IMR-90 (cell line): ENCODE measurements around the gene DUS1L. TPM values are rescaled to one million over a fixed set of nuclear protein-coding genes. Genes with fewer than 3 reads are reported as not detected.

Source experiments
- ATAC-seq: fragments of 200-7000 bp; cut with Tn5 transposase; 2 replicates; pipeline ENCODE4 v1.9.1; 2020; ENCODE audit warnings: low read depth, mild to moderate bottlenecking, moderate library complexity
- BruUV-seq: library from RNA; stranded (reverse); fragments of 400-500 nt; replicated peaks from 2 replicates; lab custom pipeline; 2021; lab: Mats Ljungman, UMichigan
- CTCF ChIA-PET: fragments of 300-600 bp; formaldehyde crosslinking; extraction: SDS; loops from one replicate; lab custom pipeline; 2021; ENCODE audit warnings: antibody characterized with exemption; lab: Yijun Ruan, JAX
- POLR2A ChIA-PET: fragments of 300-600 bp; sonication (Branson Sonifier 250); formaldehyde crosslinking; loops from one replicate; lab custom pipeline; 2022; ENCODE audit warnings: antibody characterized with exemption; ENCODE audit not compliant: unreplicated experiment; lab: Charles Lee
- DNase-seq: peaks from one replicate; pipeline ENCODE4 v3.0.0; 2013
- H2AFZ ChIP-seq: replicated peaks from 2 replicates; pipeline ENCODE3; 2013; ENCODE audit warnings: low read length, mild to moderate bottlenecking; ENCODE audit not compliant: poor library complexity
- H2AK5ac ChIP-seq: 2 replicates; pipeline ENCODE4 v1.6.1; 2013; ENCODE audit warnings: low read depth, low read length, inconsistent platforms
- H2AK9ac ChIP-seq: replicated peaks from 2 replicates; pipeline ENCODE3; 2013; ENCODE audit warnings: mild to moderate bottlenecking, low read depth, low read length, moderate library complexity; ENCODE audit not compliant: poor library complexity
- H2BK120ac ChIP-seq: 2 replicates; pipeline ENCODE4 v1.6.1; 2013; ENCODE audit warnings: low read depth, low read length, inconsistent platforms
- H2BK15ac ChIP-seq: 3 replicates; pipeline ENCODE4 v1.6.1; 2013; ENCODE audit warnings: low read depth, low read length, inconsistent platforms
- H2BK20ac ChIP-seq: 2 replicates; pipeline ENCODE4 v1.6.1; 2013; ENCODE audit warnings: low read depth, mild to moderate bottlenecking, inconsistent platforms, low read length, moderate library complexity
- H2BK5ac ChIP-seq: 2 replicates; pipeline ENCODE4 v1.6.1; 2013; ENCODE audit warnings: mild to moderate bottlenecking, low read depth, low read length, inconsistent platforms; ENCODE audit not compliant: poor library complexity, severe bottlenecking
- H3K14ac ChIP-seq: replicated peaks from 2 replicates; pipeline ENCODE4 v1.6.1; 2013; ENCODE audit warnings: low read depth, low read length, inconsistent platforms
- H3K18ac ChIP-seq: 2 replicates; pipeline ENCODE4 v1.6.1; 2013; ENCODE audit warnings: low read depth, low read length, control low read depth
- H3K23ac ChIP-seq: 2 replicates; pipeline ENCODE4 v1.6.1; 2013; ENCODE audit warnings: low read depth, low read length, inconsistent platforms
- H3K27ac ChIP-seq: 2 replicates; pipeline ENCODE4 v1.5.1; 2013; ENCODE audit warnings: mild to moderate bottlenecking, control low read depth, low read length; ENCODE audit not compliant: insufficient read depth
- H3K27me3 ChIP-seq: 2 replicates; pipeline ENCODE4 v1.6.1; 2013; ENCODE audit warnings: low read length; ENCODE audit not compliant: control insufficient read depth, insufficient read depth
- H3K36me3 ChIP-seq: 2 replicates; pipeline ENCODE4 v1.6.1; 2013; ENCODE audit warnings: low read length, mixed read lengths; ENCODE audit not compliant: control insufficient read depth, insufficient read depth
- H3K4ac ChIP-seq: 2 replicates; pipeline ENCODE4 v1.6.1; 2013; ENCODE audit warnings: low read depth, low read length, inconsistent platforms
- H3K4me1 ChIP-seq: 2 replicates; pipeline ENCODE4 v1.6.1; 2013; ENCODE audit warnings: low read length, mixed read lengths; ENCODE audit not compliant: control insufficient read depth, insufficient read depth
- H3K4me2 ChIP-seq: 2 replicates; pipeline ENCODE4 v1.6.1; 2013; ENCODE audit warnings: low read depth, mild to moderate bottlenecking, control low read depth, low read length, moderate library complexity
- H3K4me3 ChIP-seq: 2 replicates; pipeline ENCODE4 v1.5.1; 2013; ENCODE audit warnings: low read depth, mild to moderate bottlenecking, control low read depth, low read length, moderate library complexity; ENCODE audit not compliant: insufficient read depth
- H3K56ac ChIP-seq: 2 replicates; pipeline ENCODE4 v1.6.1; 2013; ENCODE audit warnings: low read length, inconsistent platforms; ENCODE audit not compliant: insufficient read depth; ENCODE audit errors: extremely low read depth
- H3K79me1 ChIP-seq, 2 experiments: 2 replicates each; pipeline ENCODE4 v1.6.1; 2013; ENCODE audit warnings: low read length in 2 of 2, inconsistent platforms in 1 of 2, low read depth in 1 of 2
- H3K9ac ChIP-seq: 2 replicates; pipeline ENCODE4 v1.6.1; 2013; ENCODE audit warnings: low read depth, low read length, control low read depth
- H3K9me1 ChIP-seq: 2 replicates; pipeline ENCODE4 v1.6.1; 2013; ENCODE audit warnings: low read length, inconsistent platforms; ENCODE audit not compliant: insufficient read depth
- H3K9me3 ChIP-seq: 2 replicates; pipeline ENCODE4 v1.6.1; 2013; ENCODE audit warnings: low read length; ENCODE audit not compliant: control insufficient read depth, insufficient read depth
- H4K20me1 ChIP-seq: 2 replicates; pipeline ENCODE4 v1.6.1; 2013; ENCODE audit warnings: low read length, inconsistent platforms; ENCODE audit not compliant: insufficient read depth
- H4K5ac ChIP-seq: 2 replicates; pipeline ENCODE4 v1.6.1; 2013; ENCODE audit warnings: mild to moderate bottlenecking, low read depth, low read length, control low read depth
- H4K8ac ChIP-seq, 2 experiments: 2 replicates each; pipeline ENCODE4 v1.6.1; 2013; ENCODE audit warnings: low read depth in 2 of 2, low read length in 2 of 2, control low read depth in 1 of 2, inconsistent platforms in 1 of 2
- H4K91ac ChIP-seq: 2 replicates; pipeline ENCODE4 v1.6.1; 2013; ENCODE audit warnings: low read depth, low read length, inconsistent platforms; ENCODE audit not compliant: insufficient read depth
- BHLHE40 ChIP-seq: fragments of 150-350 bp; IDR thresholded peaks from 2 replicates; pipeline ENCODE4 v1.6.1; 2016; ENCODE audit warnings: mild to moderate bottlenecking, low read depth, low read length
- CEBPB ChIP-seq: IDR thresholded peaks from 2 replicates; pipeline ENCODE4 v1.6.1; 2012; ENCODE audit warnings: low read depth, low read length, improper control_type of control experiment
- CHD1 ChIP-seq: IDR thresholded peaks from 2 replicates; pipeline ENCODE4 v1.6.1; 2012; ENCODE audit warnings: low read depth, low read length, improper control_type of control experiment
- CTCF ChIP-seq: conservative IDR thresholded peaks from 2 replicates; pipeline ENCODE4 v1.5.1; 2012; ENCODE audit warnings: mild to moderate bottlenecking, low read depth, low read length, improper control_type of control experiment
- ELK1 ChIP-seq: fragments of 150-350 bp; IDR thresholded peaks from 2 replicates; pipeline ENCODE4 v1.6.1; 2016; ENCODE audit warnings: low read depth, mild to moderate bottlenecking, low read length, moderate library complexity, borderline replicate concordance
- FOS ChIP-seq: fragments of 150-350 bp; IDR thresholded peaks from 2 replicates; pipeline ENCODE4 v1.6.1; 2016; ENCODE audit warnings: low read depth, low read length
- MAFK ChIP-seq: IDR thresholded peaks from 2 replicates; pipeline ENCODE4 v1.6.1; 2012; ENCODE audit warnings: low read depth, low read length, improper control_type of control experiment
- MAZ ChIP-seq: IDR thresholded peaks from 2 replicates; pipeline ENCODE4 v1.6.1; 2012; ENCODE audit warnings: low read depth, mild to moderate bottlenecking, low read length, improper control_type of control experiment, moderate library complexity, borderline replicate concordance
- MXI1 ChIP-seq: IDR thresholded peaks from 2 replicates; pipeline ENCODE4 v1.6.1; 2012; ENCODE audit warnings: low read depth, mild to moderate bottlenecking, low read length, moderate library complexity, borderline replicate concordance
- NFE2L2 ChIP-seq: fragments of 150-350 bp; IDR thresholded peaks from 2 replicates; pipeline ENCODE4 v1.6.1; 2016; ENCODE audit warnings: low read depth, mild to moderate bottlenecking, low read length
- POLR2A ChIP-seq: IDR thresholded peaks from 2 replicates; pipeline ENCODE4 v1.6.1; 2012; ENCODE audit warnings: mild to moderate bottlenecking, low read depth, low read length
- RAD21 ChIP-seq: IDR thresholded peaks from 2 replicates; pipeline ENCODE4 v1.6.1; 2012; ENCODE audit warnings: low read length, improper control_type of control experiment
- RCOR1 ChIP-seq: IDR thresholded peaks from 2 replicates; pipeline ENCODE4 v1.6.1; 2012; ENCODE audit warnings: mild to moderate bottlenecking, low read length, improper control_type of control experiment; ENCODE audit not compliant: insufficient replicate concordance
- RFX5 ChIP-seq: IDR thresholded peaks from 2 replicates; pipeline ENCODE4 v1.8.0; 2012; ENCODE audit warnings: low read depth, mild to moderate bottlenecking, low read length, moderate library complexity
- SMC3 ChIP-seq: fragments of 150-350 bp; IDR thresholded peaks from 2 replicates; pipeline ENCODE4 v1.6.1; 2016; ENCODE audit warnings: low read depth, mild to moderate bottlenecking, antibody characterized with exemption, low read length, moderate library complexity
- USF2 ChIP-seq: fragments of 150-350 bp; IDR thresholded peaks from 2 replicates; pipeline ENCODE4 v1.6.1; 2017; ENCODE audit warnings: mild to moderate bottlenecking, antibody characterized with exemption, low read length, low read depth
- WGBS, 2 experiments: methylation state at CpG; one replicate each; pipeline versions ENCODE4 v1.1.5 to v1.1.7; 2013; ENCODE audit warnings: missing lambda C conversion rate in 2 of 2; ENCODE audit not compliant: insufficient read length in 1 of 2; ENCODE audit errors: extremely low coverage in 2 of 2; 5-methylcytosine and 5-hydroxymethylcytosine counted together
- dilution Hi-C: fragments of 300-500 bp; cut with HindIII; formaldehyde crosslinking; loops from one replicate; pipeline ENCODE4 v1.14.3; 2018; ENCODE audit warnings: low sequenced_read_pairs; ENCODE audit not compliant: unreplicated experiment
- in situ Hi-C: fragments of 300-500 bp; cut with MboI; formaldehyde crosslinking; loops from 3 replicates; pipeline ENCODE4 v1.14.3; 2019; ENCODE audit warnings: low sequenced_read_pairs, inconsistent platforms, mixed read lengths
- intact Hi-C: fragments of 100-400 bp; cut with micrococcal nuclease; formaldehyde crosslinking; loops from 2 replicates; pipeline ENCODE4 v1.10.0; 2022
- polyA plus RNA-seq, 3 experiments: library from polyadenylated mRNA; depleted of rRNA; stranded (reverse); fragments of >200 nt; gene quantifications; 2 replicates each; pipeline ENCODE4 v1.2.3, GENCODE V29; 2012; ENCODE audit warnings: low replicate concordance in 1 of 3
- total RNA-seq: library from RNA; depleted of rRNA; stranded (reverse); fragments of >200 nt; gene quantifications from 2 replicates; pipeline ENCODE4 v1.2.3, GENCODE V29; 2012

The DUS1L gene
- total and polyA plus RNA-seq, 2 of the 4 experiments (the other 2 are of a cell fraction): 29.0 to 76.9 TPM

- Histone ChIP-seq H2AK5ac (no peak overlapping the region), H3K9ac (no peak overlapping the region), H4K20me1 (peaks cover 3% of the 10 kb centered on the region), H3K4me3 (no peak overlapping the region), H4K91ac (no peak overlapping the region), H3K4me2 (no peak overlapping the region), H3K4ac (no peak overlapping the region), H3K27me3 (no peaks in the 10 kb centered on the region), H4K8ac (no peak overlapping the region), H3K36me3 (peaks cover 16% of the 10 kb centered on the region), H3K9me3 (no peaks in the 10 kb centered on the region), H2BK15ac (no peak overlapping the region), H3K18ac (no peak overlapping the region), H2BK20ac (no peak overlapping the region), H3K56ac (no peak overlapping the region), H3K23ac (no peak overlapping the region), H3K4me1 (no peaks in the 10 kb centered on the region), H3K14ac (no peak overlapping the region), H2BK5ac (no peak overlapping the region), H2AK9ac (no peak overlapping the region), H3K79me1 (no peaks in the 10 kb centered on the region), H2BK120ac (no peak overlapping the region), H3K27ac (no peak overlapping the region), H3K9me1 (peaks cover 9% of the 10 kb centered on the region), H2AFZ (no peak overlapping the region), H4K5ac (no peak overlapping the region)
- ChIA-PET CTCF (no interaction called here), POLR2A (no interaction called here)
- in situ Hi-C loops: no loop called here
- intact Hi-C loops: no loop called here
- 89% methylated on average over 4 of the region's 16 CpGs; no CpG with 5 or more reads in 1 of the 2 experiments for WGBS, 2 experiments
- dilution Hi-C loops: no loop called here
- ATAC-seq: no peak
- DNase-seq: no peak
- no TSS peak for BruUV-seq
- no peak for TF ChIP-seq MAZ
- no peak for TF ChIP-seq FOS
- no peak for TF ChIP-seq ELK1
- no peak for TF ChIP-seq BHLHE40
- TF ChIP-seq NFE2L2: no peak
- no peak for TF ChIP-seq MAFK
- TF ChIP-seq CTCF: no peak
- TF ChIP-seq SMC3: no peak
- TF ChIP-seq POLR2A: no peak
- no peak for TF ChIP-seq CHD1
- TF ChIP-seq MXI1: no peak
- no peak for TF ChIP-seq RFX5
- no peak for TF ChIP-seq CEBPB
- TF ChIP-seq RCOR1: no peak
- no peak for TF ChIP-seq USF2
- TF ChIP-seq RAD21: no peak
Measured at GRCh38 chr17:82043507-82043906, 22.1 kb downstream of the DUS1L start.
